ENCODE measurements around the gene TPH2.

Gene TPH2

DNA sequence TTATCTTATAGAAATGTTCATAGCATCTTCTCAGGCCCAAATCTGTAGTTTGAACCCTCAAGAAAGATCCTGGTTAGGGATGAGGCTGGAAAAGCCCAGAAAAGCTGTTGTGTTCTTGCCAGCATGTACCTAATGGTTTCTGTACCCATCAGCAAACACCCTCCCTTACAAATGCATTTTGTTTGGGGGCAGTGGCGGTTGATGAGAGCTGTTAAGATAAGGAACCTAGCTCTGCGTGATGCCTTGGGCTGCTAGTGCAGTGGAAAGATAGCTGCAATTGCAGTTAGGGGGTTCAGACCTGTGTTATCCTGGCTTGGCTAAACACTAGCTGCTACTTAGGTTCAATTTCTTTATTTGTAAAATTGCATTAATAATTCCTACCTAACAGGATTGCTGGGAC, 3.6 kb downstream of the TPH2 start:
- DNase-seq (ENCODE audit: insufficient read length, low spot score) (no peak), FAIRE-seq (no peak)
- TF ChIP-seq SPI1 (IDR thresholded peaks at IDR 0.05; ENCODE audit: low read depth, low read length): no peak

DNA sequence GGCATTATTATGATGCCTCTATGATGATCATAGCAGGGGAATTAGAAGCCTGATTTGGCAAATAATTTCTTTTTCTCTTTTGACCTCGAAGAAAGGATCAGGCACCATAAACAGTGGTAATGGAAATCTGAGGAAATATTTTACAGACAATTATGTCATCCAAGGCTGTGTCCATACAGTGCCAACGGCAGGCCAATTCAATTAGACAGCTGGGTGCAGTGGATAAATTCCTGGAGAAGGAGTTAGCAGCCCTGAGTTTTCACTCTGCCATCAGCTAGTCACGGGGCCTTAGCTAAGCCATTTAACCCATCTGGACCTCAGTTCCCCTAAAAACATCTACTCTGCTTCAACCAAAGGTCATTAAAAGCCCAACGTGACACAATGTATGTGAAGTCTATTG, 4.1 kb downstream of the TPH2 start:
- no peak for FAIRE-seq
- no peak for DNase-seq (ENCODE audit: insufficient read length, low spot score)
- TF ChIP-seq POU2F2 (IDR thresholded peaks at IDR 0.05; ENCODE audit: low read depth, low read length) (no peak), POLR2A (IDR thresholded peaks at IDR 0.05; ENCODE audit: low read depth, low read length) (no peak)

DNA sequence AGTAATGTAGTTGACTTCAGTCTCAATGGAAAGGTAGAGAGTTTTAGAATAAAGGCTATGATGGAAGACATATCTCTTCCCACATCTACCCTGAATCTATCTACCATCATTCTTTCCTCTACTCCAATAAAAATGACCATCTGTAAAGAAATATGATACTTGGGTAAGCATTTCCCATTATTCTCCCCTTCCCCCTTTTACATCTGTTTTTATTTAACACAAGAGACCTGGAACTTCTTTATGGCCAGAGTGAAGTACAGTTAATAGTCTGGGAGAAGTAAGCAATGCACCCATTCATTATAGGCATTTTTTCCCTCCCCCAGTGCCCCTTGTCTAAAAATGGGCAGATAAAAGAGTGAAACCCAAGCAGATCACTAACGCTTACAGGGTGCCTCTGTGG, 6.5 kb downstream of the TPH2 start:
- FAIRE-seq: no peak
- DNase-seq (ENCODE audit: insufficient read length, low spot score): no peak
- TF ChIP-seq POLR2AphosphoS5 (IDR thresholded peaks at IDR 0.05; ENCODE audit: low read depth, low read length) (no peak), POU2F2 (IDR thresholded peaks at IDR 0.05; ENCODE audit: low read depth, low read length) (no peak), SPI1 (IDR thresholded peaks at IDR 0.05; ENCODE audit: low read depth, low read length) (no peak), TAF1 (IDR thresholded peaks at IDR 0.05; ENCODE audit: low read depth, low read length) (no peak), POLR2A (IDR thresholded peaks at IDR 0.05; ENCODE audit: low read depth, low read length) (no peak), PAX5 (IDR thresholded peaks at IDR 0.05; ENCODE audit: insufficient read depth, low read length, severe bottlenecking) (no peak)

DNA sequence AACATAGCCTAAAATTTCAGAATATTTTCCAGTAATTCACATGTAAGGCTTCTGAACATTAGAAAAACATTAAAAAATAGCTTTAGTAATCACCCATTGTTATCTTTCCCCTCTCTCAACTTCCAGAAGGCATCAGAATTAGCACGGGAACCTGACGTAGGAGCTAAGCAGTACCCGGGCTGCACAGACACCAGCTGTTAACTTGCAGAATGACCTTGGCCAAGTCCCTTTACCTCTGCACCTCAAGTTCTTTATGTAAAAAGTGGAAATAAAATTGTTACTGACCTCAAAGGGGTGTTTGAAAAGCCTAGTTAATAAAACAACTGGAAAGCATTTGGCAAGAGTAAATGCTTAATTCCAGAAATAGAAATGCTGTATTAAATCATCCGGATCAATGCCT, 7.2 kb downstream of the TPH2 start:
- no peak for FAIRE-seq
- no peak for DNase-seq (ENCODE audit: insufficient read length, low spot score)
- TF ChIP-seq POU2F2 (IDR thresholded peaks at IDR 0.05; ENCODE audit: low read depth, low read length): no peak
- no peak for TF ChIP-seq SPI1 (IDR thresholded peaks at IDR 0.05; ENCODE audit: low read depth, low read length)
- TF ChIP-seq TAF1 (IDR thresholded peaks at IDR 0.05; ENCODE audit: low read depth, low read length): no peak
- TF ChIP-seq PAX5 (IDR thresholded peaks at IDR 0.05; ENCODE audit: insufficient read depth, low read length, severe bottlenecking): no peak
- TF ChIP-seq POLR2A (IDR thresholded peaks at IDR 0.05; ENCODE audit: low read depth, low read length): no peak
- TF ChIP-seq POLR2AphosphoS5 (IDR thresholded peaks at IDR 0.05; ENCODE audit: low read depth, low read length): no peak

DNA sequence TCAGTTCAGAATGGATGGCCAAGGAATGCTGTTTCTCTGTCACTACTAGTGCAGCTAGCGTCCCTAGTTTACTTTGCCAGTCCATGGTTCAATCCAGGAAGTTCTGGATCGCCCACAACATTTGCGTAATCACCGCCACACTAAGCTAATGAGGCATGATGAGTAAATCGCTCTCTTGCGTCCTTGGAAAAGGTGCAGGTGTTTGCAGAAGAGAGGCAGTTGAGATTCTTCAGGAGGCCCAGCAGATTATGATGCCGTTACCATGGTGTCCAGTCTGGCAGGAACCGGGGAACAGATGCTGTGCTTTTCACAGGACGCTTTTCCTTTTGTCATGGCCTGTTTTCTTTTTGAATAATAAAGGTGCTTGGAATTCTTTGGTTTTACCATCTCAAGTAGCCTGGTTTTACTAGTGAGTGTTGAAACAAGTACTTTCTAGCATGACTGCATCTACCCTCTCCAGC, 9.0 kb downstream of the TPH2 start:
- TF ChIP-seq SPI1 (IDR thresholded peaks at IDR 0.05; ENCODE audit: low read depth, low read length) (no peak), TAF1 (IDR thresholded peaks at IDR 0.05; ENCODE audit: low read depth, low read length) (no peak), PAX5 (IDR thresholded peaks at IDR 0.05; ENCODE audit: insufficient read depth, low read length, severe bottlenecking) (no peak), POLR2AphosphoS5 (IDR thresholded peaks at IDR 0.05; ENCODE audit: low read depth, low read length) (no peak), POLR2A (IDR thresholded peaks at IDR 0.05; ENCODE audit: low read depth, low read length) (no peak)
- DNase-seq (ENCODE audit: insufficient read length, low spot score) (no peak), FAIRE-seq (no peak)

DNA sequence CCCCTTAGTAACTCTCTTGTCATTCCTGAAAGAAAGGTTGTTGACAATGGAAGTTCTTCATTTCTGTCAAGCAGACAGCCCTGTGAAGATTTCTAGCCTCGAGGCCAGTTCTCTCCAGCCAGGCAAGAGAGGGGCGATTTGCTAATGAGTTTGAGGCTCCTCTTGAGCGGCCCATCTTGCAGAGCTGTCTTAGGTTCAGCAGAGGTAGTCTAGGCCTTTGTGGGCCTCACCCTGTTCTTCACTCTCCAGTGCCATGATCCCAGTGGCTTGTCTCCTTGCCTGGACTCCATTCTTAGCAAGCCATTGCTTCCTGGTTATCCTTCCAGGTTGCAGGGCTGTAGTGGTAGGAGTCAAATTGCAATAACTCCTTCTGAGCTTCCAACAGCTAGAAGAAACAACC, 9.7 kb downstream of the TPH2 start:
- DNase-seq (ENCODE audit: insufficient read length, low spot score) (no peak), FAIRE-seq (no peak)
- TF ChIP-seq TAF1 (IDR thresholded peaks at IDR 0.05; ENCODE audit: low read depth, low read length) (no peak), POLR2A (IDR thresholded peaks at IDR 0.05; ENCODE audit: low read depth, low read length) (no peak), POLR2AphosphoS5 (IDR thresholded peaks at IDR 0.05; ENCODE audit: low read depth, low read length) (no peak), PAX5 (IDR thresholded peaks at IDR 0.05; ENCODE audit: insufficient read depth, low read length, severe bottlenecking) (no peak), POU2F2 (IDR thresholded peaks at IDR 0.05; ENCODE audit: low read depth, low read length) (no peak), SPI1 (IDR thresholded peaks at IDR 0.05; ENCODE audit: low read depth, low read length) (no peak)

DNA sequence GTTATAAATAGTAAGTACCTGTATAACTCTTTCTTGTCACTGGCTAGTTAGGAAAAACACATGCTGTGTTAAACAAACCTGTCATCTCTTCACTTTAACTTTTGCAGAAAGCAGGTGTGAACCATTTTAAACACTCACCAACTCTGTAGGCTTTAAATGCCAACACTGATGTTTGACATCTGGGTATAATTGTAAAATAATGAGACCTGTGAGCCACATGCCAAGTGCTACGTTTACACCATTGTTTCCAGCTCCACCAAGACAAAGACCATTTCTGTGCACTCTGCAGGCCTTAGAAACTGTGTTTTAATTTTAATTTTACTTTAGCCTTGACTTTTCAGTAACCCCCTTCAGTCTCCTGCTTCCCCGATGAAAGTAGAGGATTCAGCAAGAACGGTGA, 11.0 kb downstream of the TPH2 start:
- DNase-seq (ENCODE audit: insufficient read length, low spot score): no peak
- no peak for FAIRE-seq
- TF ChIP-seq POU2F2 (IDR thresholded peaks at IDR 0.05; ENCODE audit: low read depth, low read length) (no peak), POLR2A (IDR thresholded peaks at IDR 0.05; ENCODE audit: low read depth, low read length) (no peak)

DNA sequence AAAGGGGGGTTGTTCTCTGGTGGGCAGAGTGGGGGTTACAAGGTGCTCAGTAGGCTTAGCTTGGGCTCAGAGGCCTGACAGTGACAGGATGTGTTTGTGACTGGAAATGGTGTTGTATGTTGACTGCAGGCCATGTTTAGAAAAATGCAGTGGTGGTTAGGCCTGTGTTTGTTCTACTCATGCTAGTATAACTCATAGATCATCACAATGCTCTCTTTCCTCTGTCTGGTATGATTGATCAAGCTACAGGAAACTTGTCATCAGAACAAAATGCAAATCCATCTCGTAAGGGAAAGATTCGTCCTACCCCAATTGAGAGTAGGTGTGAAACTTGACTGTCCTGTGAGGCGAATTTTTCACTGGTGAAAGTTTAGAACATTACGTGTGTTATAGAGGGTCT, 11.8 kb downstream of the TPH2 start:
- FAIRE-seq (no peak), DNase-seq (ENCODE audit: insufficient read length, low spot score) (no peak)
- TF ChIP-seq SPI1 (IDR thresholded peaks at IDR 0.05; ENCODE audit: low read depth, low read length) (no peak), PAX5 (IDR thresholded peaks at IDR 0.05; ENCODE audit: insufficient read depth, low read length, severe bottlenecking) (no peak), POLR2A (IDR thresholded peaks at IDR 0.05; ENCODE audit: low read depth, low read length) (no peak), POLR2AphosphoS5 (IDR thresholded peaks at IDR 0.05; ENCODE audit: low read depth, low read length) (no peak), TAF1 (IDR thresholded peaks at IDR 0.05; ENCODE audit: low read depth, low read length) (no peak), POU2F2 (IDR thresholded peaks at IDR 0.05; ENCODE audit: low read depth, low read length) (no peak)

DNA sequence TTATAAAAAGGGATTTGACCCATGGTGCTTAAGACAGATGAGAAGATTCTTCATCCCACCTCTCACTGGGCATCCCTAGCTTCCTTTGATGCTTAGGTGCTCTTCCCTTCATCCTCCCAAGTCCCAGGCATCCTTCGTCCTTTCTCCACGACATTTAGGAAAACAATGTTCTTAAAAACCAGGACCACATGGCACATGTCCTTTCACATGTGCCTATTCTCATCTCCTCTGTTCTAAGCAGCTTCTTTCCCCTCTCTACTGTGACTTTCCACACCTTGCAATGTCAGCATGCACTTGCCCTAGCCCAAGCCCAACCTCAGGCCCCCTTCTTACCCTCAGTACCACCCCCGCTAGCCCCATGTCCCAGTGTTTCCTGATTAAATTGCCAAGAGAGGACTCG, 12.2 kb downstream of the TPH2 start:
- FAIRE-seq: no peak
- TF ChIP-seq POU2F2 (IDR thresholded peaks at IDR 0.05; ENCODE audit: low read depth, low read length): no peak
- no peak for TF ChIP-seq SPI1 (IDR thresholded peaks at IDR 0.05; ENCODE audit: low read depth, low read length)
- TF ChIP-seq PAX5 (IDR thresholded peaks at IDR 0.05; ENCODE audit: insufficient read depth, low read length, severe bottlenecking): no peak
- TF ChIP-seq TAF1 (IDR thresholded peaks at IDR 0.05; ENCODE audit: low read depth, low read length): no peak
- no peak for TF ChIP-seq POLR2AphosphoS5 (IDR thresholded peaks at IDR 0.05; ENCODE audit: low read depth, low read length)
- no peak for TF ChIP-seq POLR2A (IDR thresholded peaks at IDR 0.05; ENCODE audit: low read depth, low read length)
- no peak for DNase-seq (ENCODE audit: insufficient read length, low spot score)

DNA sequence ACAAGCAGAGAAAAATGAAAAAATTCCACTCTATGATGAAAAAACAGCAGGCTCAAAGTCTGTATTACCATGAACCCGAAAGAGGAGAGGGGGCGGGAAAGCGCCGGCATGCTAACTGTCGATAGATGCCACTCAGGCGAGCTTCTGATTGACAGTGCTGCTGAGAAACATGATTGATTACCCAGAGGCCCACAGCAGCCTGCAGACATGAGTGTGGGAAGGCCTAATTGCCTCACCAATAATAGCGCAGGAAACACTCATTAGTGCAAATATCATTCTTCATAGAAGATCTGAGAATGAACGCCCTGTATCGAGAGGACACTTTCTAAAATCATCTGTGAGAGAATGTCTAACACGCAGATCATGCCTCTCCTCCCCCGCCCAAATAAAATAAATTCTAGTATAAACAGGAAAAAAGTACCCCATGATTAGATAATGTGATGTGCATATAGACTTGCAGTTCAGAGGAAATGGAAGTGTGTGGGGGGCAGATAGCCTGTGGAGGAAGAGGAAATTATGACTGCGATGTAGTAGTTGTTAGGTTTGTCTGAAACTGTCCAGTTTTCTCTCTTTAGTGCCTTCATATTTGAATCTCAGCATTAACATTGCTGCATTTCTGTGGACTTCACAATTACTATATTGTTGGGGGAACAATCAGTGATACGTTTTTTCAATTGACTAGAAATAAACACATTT, 15.6 kb downstream of the TPH2 start:
- FAIRE-seq (no peak), DNase-seq (ENCODE audit: insufficient read length, low spot score) (no peak)
- TF ChIP-seq SPI1 (IDR thresholded peaks at IDR 0.05; ENCODE audit: low read depth, low read length) (no peak), POU2F2 (IDR thresholded peaks at IDR 0.05; ENCODE audit: low read depth, low read length) (no peak), PAX5 (IDR thresholded peaks at IDR 0.05; ENCODE audit: insufficient read depth, low read length, severe bottlenecking) (no peak), POLR2AphosphoS5 (IDR thresholded peaks at IDR 0.05; ENCODE audit: low read depth, low read length) (no peak), TAF1 (IDR thresholded peaks at IDR 0.05; ENCODE audit: low read depth, low read length) (no peak)

Measured in GM12891 (cell line).